Activated CD4-positive, alpha-beta T cell treated with anti-CD3 and anti-CD28 coated beads, Interleukin-10, Interleukin-2, amounts not matched to agents 100 ng/mL and 50 ng/mL, durations not matched to agents 16 hours and 8 hours (primary cell): ENCODE results near the gene DIO1.
A peak's percentile ranks its signal among the peaks of the same experiment; 100 is the strongest.

ENCODE experiments used
- DNase-seq: peaks from one replicate; pipeline ENCODE4 v3.0.0-alpha.2; 2020

Gene DIO1

GRCh38 chr1:53943490-53944043 is 49.6 kb downstream of the DIO1 start:
- no peak for DNase-seq

GRCh38 chr1:53944469-53945182 is 50.6 kb downstream of the DIO1 start:
- DNase-seq = no peak

- no peak for DNase-seq
Measured at GRCh38 chr1:53945183-53945432, 51.1 kb downstream of the DIO1 start.

GRCh38 chr1:53945433-53946251 is 51.7 kb downstream of the DIO1 start, which contains the start of gene IFT25:
TSS of gene IFT25 (minus strand) at chr1:53945699. CDS start at chr1:53940082, 5,617 bp downstream.
- DNase-seq = peak; percentile 98

- no peak for DNase-seq
Measured at GRCh38 chr1:53946252-53947171, 52.5 kb downstream of the DIO1 start, which contains the start of gene LRRC42. TSS of gene LRRC42 (plus strand) at chr1:53946350. CDS start at chr1:53952000, 5,650 bp downstream.

- DNase-seq = no peak
Measured at GRCh38 chr1:53947172-53947907, 53.4 kb downstream of the DIO1 start.

- no peak for DNase-seq
Measured at GRCh38 chr1:53948291-53948690, 54.3 kb downstream of the DIO1 start.

GRCh38 chr1:53949023-53949990 is 55.3 kb downstream of the DIO1 start:
- peak; percentile 40 for DNase-seq

- DNase-seq = no peak
Measured at GRCh38 chr1:53951697-53952096, 57.7 kb downstream of the DIO1 start.

- DNase-seq = no peak
Measured at GRCh38 chr1:53954128-53954527, 60.1 kb downstream of the DIO1 start.

- peak; percentile 31 for DNase-seq
Measured at GRCh38 chr1:53956308-53957168, 62.6 kb downstream of the DIO1 start.

GRCh38 chr1:53957194-53957818 is 63.3 kb downstream of the DIO1 start:
- DNase-seq = no peak

- DNase-seq = peak; percentile 50
Measured at GRCh38 chr1:53959664-53960250, 65.8 kb downstream of the DIO1 start.
